Measurements from ENCODE around the gene CCER1. TPM values are rescaled to one million over a fixed set of nuclear protein-coding genes. Genes with fewer than 3 reads are reported as not detected.

CCER1 gene
- polyA plus RNA-seq, 2 of the 4 experiments (the other 2 are of a cell fraction): not detected

GRCh38 chr12:90982170-90982569, 27.2 kb upstream of the CCER1 start:
- no peak for TF ChIP-seq TP53 (CRISPR knock-in tag; IDR thresholded peaks at IDR 0.05)
- TF ChIP-seq, protein P1, sequence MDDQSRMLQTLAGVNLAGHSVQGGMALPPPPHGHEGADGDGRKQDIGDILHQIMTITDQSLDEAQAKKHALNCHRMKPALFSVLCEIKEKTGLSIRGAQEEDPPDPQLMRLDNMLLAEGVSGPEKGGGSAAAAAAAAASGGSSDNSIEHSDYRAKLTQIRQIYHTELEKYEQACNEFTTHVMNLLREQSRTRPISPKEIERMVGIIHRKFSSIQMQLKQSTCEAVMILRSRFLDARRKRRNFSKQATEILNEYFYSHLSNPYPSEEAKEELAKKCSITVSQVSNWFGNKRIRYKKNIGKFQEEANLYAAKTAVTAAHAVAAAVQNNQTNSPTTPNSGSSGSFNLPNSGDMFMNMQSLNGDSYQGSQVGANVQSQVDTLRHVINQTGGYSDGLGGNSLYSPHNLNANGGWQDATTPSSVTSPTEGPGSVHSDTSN (IDR thresholded peaks at IDR 0.05): no peak
- no peak for TF ChIP-seq POLR2A (IDR thresholded peaks at IDR 0.05; ENCODE audit: low read length)
- no peak for TF ChIP-seq EHF (CRISPR knock-in tag; IDR thresholded peaks at IDR 0.05)
- no peak for TF ChIP-seq HOXB5 (CRISPR knock-in tag; IDR thresholded peaks at IDR 0.05)
- no peak for TF ChIP-seq FOSB (CRISPR knock-in tag; IDR thresholded peaks at IDR 0.05)
- no peak for TF ChIP-seq CTCF (IDR thresholded peaks at IDR 0.05)
- TF ChIP-seq MAZ (IDR thresholded peaks at IDR 0.05; ENCODE audit: borderline replicate concordance, low read depth, low read length): no peak
- TF ChIP-seq CEBPB (IDR thresholded peaks at IDR 0.05): no peak
- no peak for TF ChIP-seq POLR2AphosphoS2 (conservative IDR thresholded peaks at IDR 0.05; ENCODE audit: low read length)
- no peak for TF ChIP-seq ATOH8 (CRISPR knock-in tag; IDR thresholded peaks at IDR 0.05; ENCODE audit: low read depth)
- TF ChIP-seq, protein P2, sequence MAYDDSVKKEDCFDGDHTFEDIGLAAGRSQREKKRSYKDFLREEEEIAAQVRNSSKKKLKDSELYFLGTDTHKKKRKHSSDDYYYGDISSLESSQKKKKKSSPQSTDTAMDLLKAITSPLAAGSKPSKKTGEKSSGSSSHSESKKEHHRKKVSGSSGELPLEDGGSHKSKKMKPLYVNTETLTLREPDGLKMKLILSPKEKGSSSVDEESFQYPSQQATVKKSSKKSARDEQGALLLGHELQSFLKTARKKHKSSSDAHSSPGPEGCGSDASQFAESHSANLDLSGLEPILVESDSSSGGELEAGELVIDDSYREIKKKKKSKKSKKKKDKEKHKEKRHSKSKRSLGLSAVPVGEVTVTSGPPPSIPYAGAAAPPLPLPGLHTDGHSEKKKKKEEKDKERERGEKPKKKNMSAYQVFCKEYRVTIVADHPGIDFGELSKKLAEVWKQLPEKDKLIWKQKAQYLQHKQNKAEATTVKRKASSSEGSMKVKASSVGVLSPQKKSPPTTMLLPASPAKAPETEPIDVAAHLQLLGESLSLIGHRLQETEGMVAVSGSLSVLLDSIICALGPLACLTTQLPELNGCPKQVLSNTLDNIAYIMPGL (CRISPR knock-in tag; IDR thresholded peaks at IDR 0.05; ENCODE audit: borderline replicate concordance): no peak
- TF ChIP-seq RAD21 (conservative IDR thresholded peaks at IDR 0.05 in 1 of 2, IDR thresholded peaks at IDR 0.05 in 1 of 2): no peak
- TF ChIP-seq RFX5 (IDR thresholded peaks at IDR 0.05): no peak
- no peak for TF ChIP-seq TFCP2L1 (CRISPR knock-in tag; IDR thresholded peaks at IDR 0.05)
- no peak for TF ChIP-seq SMC3 (IDR thresholded peaks at IDR 0.05)
- WGBS (ENCODE audit: missing lambda C conversion rate): 89% methylated on average over 1 of the region's 1 CpG
- CTCF ChIA-PET: no interaction called here
- no peak overlapping the region for H3K4me3 ChIP-seq
- H3K4me1 ChIP-seq: no peaks in the 10 kb centered on the region
- FAIRE-seq: no peak
- ATAC-seq: no peak
- POLR2A ChIA-PET: no interaction called here
- no peak for DNase-seq (ENCODE audit: low read depth in 1 of 2, low spot score in 1 of 2)
- no peaks in the 10 kb centered on the region for H3K9me3 ChIP-seq
- no peak overlapping the region for H3K27ac ChIP-seq
- no peak overlapping the region for H3K4me2 ChIP-seq

GRCh38 chr12:90979951-90980350, 25.0 kb upstream of the CCER1 start:
- Histone ChIP-seq H3K4me2 (no peak overlapping the region), H3K27ac (no peak overlapping the region), H3K4me1 (no peaks in the 10 kb centered on the region), H3K9me3 (no peaks in the 10 kb centered on the region), H3K4me3 (no peak overlapping the region)
- ChIA-PET POLR2A (no interaction called here), CTCF (interaction anchor here (1.2 to 2.6 kb wide), 3 partner anchors 128 to 376 kb away, joined by 3 to 18 read pairs (median 9); no protein-coding TSS in a partner anchor)
- no peak for ATAC-seq
- no peak for FAIRE-seq
- DNase-seq (ENCODE audit: low read depth in 1 of 2, low spot score in 1 of 2): no peak
- WGBS (ENCODE audit: missing lambda C conversion rate): 45% methylated on average over 3 of the region's 3 CpGs
- TF ChIP-seq RAD21 (conservative IDR thresholded peaks at IDR 0.05 in 1 of 2, IDR thresholded peaks at IDR 0.05 in 1 of 2): no peak
- no peak for TF ChIP-seq RFX5 (IDR thresholded peaks at IDR 0.05)
- TF ChIP-seq RCOR1 (IDR thresholded peaks at IDR 0.05; ENCODE audit: low read depth, low read length): no peak
- TF ChIP-seq FOSL2 (IDR thresholded peaks at IDR 0.05): no peak
- TF ChIP-seq FOSL2 (CRISPR knock-in tag; IDR thresholded peaks at IDR 0.05): no peak
- no peak for TF ChIP-seq FOXS1 (CRISPR knock-in tag; IDR thresholded peaks at IDR 0.05)
- no peak for TF ChIP-seq MAFK (IDR thresholded peaks at IDR 0.05; ENCODE audit: partially characterized antibody)
- TF ChIP-seq HOXB13 (CRISPR knock-in tag; IDR thresholded peaks at IDR 0.05; ENCODE audit: low read depth): no peak
- TF ChIP-seq TFCP2L1 (CRISPR knock-in tag; IDR thresholded peaks at IDR 0.05): no peak
- no peak for TF ChIP-seq SREBF2 (IDR thresholded peaks at IDR 0.05)
- TF ChIP-seq, protein P3, sequence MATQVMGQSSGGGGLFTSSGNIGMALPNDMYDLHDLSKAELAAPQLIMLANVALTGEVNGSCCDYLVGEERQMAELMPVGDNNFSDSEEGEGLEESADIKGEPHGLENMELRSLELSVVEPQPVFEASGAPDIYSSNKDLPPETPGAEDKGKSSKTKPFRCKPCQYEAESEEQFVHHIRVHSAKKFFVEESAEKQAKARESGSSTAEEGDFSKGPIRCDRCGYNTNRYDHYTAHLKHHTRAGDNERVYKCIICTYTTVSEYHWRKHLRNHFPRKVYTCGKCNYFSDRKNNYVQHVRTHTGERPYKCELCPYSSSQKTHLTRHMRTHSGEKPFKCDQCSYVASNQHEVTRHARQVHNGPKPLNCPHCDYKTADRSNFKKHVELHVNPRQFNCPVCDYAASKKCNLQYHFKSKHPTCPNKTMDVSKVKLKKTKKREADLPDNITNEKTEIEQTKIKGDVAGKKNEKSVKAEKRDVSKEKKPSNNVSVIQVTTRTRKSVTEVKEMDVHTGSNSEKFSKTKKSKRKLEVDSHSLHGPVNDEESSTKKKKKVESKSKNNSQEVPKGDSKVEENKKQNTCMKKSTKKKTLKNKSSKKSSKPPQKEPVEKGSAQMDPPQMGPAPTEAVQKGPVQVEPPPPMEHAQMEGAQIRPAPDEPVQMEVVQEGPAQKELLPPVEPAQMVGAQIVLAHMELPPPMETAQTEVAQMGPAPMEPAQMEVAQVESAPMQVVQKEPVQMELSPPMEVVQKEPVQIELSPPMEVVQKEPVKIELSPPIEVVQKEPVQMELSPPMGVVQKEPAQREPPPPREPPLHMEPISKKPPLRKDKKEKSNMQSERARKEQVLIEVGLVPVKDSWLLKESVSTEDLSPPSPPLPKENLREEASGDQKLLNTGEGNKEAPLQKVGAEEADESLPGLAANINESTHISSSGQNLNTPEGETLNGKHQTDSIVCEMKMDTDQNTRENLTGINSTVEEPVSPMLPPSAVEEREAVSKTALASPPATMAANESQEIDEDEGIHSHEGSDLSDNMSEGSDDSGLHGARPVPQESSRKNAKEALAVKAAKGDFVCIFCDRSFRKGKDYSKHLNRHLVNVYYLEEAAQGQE (IDR thresholded peaks at IDR 0.05): no peak
- TF ChIP-seq EP300 (IDR thresholded peaks at IDR 0.05): no peak
- TF ChIP-seq, protein P4, sequence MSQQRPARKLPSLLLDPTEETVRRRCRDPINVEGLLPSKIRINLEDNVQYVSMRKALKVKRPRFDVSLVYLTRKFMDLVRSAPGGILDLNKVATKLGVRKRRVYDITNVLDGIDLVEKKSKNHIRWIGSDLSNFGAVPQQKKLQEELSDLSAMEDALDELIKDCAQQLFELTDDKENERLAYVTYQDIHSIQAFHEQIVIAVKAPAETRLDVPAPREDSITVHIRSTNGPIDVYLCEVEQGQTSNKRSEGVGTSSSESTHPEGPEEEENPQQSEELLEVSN (IDR thresholded peaks at IDR 0.05; ENCODE audit: borderline replicate concordance, low read depth): no peak
- TF ChIP-seq BHLHE40 (IDR thresholded peaks at IDR 0.05; ENCODE audit: low read depth, low read length): no peak
